GM12878 (cell line): ENCODE results near the gene PLCB4. TPM values are rescaled to one million over a fixed set of nuclear protein-coding genes. Genes with fewer than 3 reads are reported as not detected.

Experiments used
- ATAC-seq: fragments of 200-7000 bp; cut with Tn5 transposase; 3 replicates; pipeline ENCODE4 v1.9.1; 2020; ENCODE audit warnings: mild to moderate bottlenecking, moderate library complexity
- BruUV-seq: library from RNA; stranded (reverse); fragments of 400-500 nt; replicated peaks from 2 replicates; lab custom pipeline; 2021; lab: Mats Ljungman, UMichigan
- CTCF ChIA-PET: fragments of 300-600 bp; sonication (Branson Sonifier 250); formaldehyde crosslinking; extraction: SDS; loops from one replicate; lab custom pipeline; 2021; ENCODE audit warnings: inconsistent platforms; lab: Yijun Ruan, JAX
- POLR2A ChIA-PET: fragments of 350-600 bp; formaldehyde crosslinking; extraction: SDS; loops from one replicate; lab custom pipeline; 2021; ENCODE audit warnings: inconsistent platforms; lab: Charles Lee
- RAD21 ChIA-PET: fragments of 300-600 bp; sonication (Branson Sonifier 250); formaldehyde crosslinking; loops from one replicate; lab custom pipeline; 2023; ENCODE audit warnings: antibody characterized with exemption; ENCODE audit not compliant: unreplicated experiment; lab: Charles Lee
- SMC1A ChIA-PET: fragments of 300-600 bp; sonication (Branson Sonifier 250); formaldehyde crosslinking; loops from one replicate; lab custom pipeline; 2023; ENCODE audit not compliant: unreplicated experiment, uncharacterized antibody; lab: Charles Lee
- DNase-seq: peaks from one replicate; pipeline ENCODE4 v3.0.0-alpha.2; 2011; ENCODE audit warnings: low read depth, low spot score
- FAIRE-seq: peaks from 3 replicates; lab custom pipeline; 2011; peaks lifted over from hg19 to GRCh38; lab: Jason Lieb, UNC
- H2AFZ ChIP-seq: 2 replicates; pipeline ENCODE4 v1.6.0; 2011; ENCODE audit warnings: low read depth, low read length, control low read depth; ENCODE audit not compliant: control insufficient read depth
- H3K27ac ChIP-seq: 2 replicates; pipeline ENCODE4 v1.5.1; 2011; ENCODE audit warnings: control low read depth; ENCODE audit not compliant: control insufficient read depth, insufficient read depth
- H3K27me3 ChIP-seq, 2 experiments: replicated peaks in 1 of 2; 2 replicates each; pipeline versions ENCODE4 v1.6.0 to v1.6.1; 2011; ENCODE audit warnings: low read length in 1 of 2; ENCODE audit not compliant: control insufficient read depth in 2 of 2, insufficient read depth in 2 of 2
- H3K36me3 ChIP-seq, 2 experiments: 2 replicates each; pipeline ENCODE4 v1.5.1; 2011; ENCODE audit warnings: low read length in 1 of 2; ENCODE audit not compliant: control insufficient read depth in 2 of 2, insufficient read depth in 2 of 2
- H3K4me1 ChIP-seq: 2 replicates; pipeline ENCODE4 v1.6.1; 2011; ENCODE audit warnings: mild to moderate bottlenecking, low read length, moderate library complexity, mixed read lengths; ENCODE audit not compliant: control insufficient read depth, insufficient read depth
- H3K4me2 ChIP-seq: 2 replicates; pipeline ENCODE4 v1.6.0; 2011; ENCODE audit warnings: control low read depth; ENCODE audit not compliant: control insufficient read depth, insufficient read depth
- H3K4me3 ChIP-seq: fragments of 200-600 bp; sonication (generic); 2 replicates; pipeline ENCODE4 v1.5.1; 2016
- H3K79me2 ChIP-seq: 2 replicates; pipeline ENCODE4 v1.6.0; 2011; ENCODE audit warnings: low read length; ENCODE audit not compliant: control insufficient read depth, insufficient read depth
- H3K9ac ChIP-seq: 2 replicates; pipeline ENCODE4 v1.8.0; 2011; ENCODE audit warnings: low read length, control low read depth, mixed read lengths; ENCODE audit not compliant: control insufficient read depth, insufficient read depth
- H3K9me3 ChIP-seq: replicated peaks from 3 replicates; pipeline ENCODE4 v1.5.1; 2011; ENCODE audit warnings: mild to moderate bottlenecking, low read length; ENCODE audit not compliant: control insufficient read depth, insufficient read depth
- H4K20me1 ChIP-seq: 2 replicates; pipeline ENCODE4 v1.6.0; 2011; ENCODE audit not compliant: control insufficient read depth, insufficient read depth
- DPF2 ChIP-seq: fragments of 450-650 bp; IDR thresholded peaks from 2 replicates; pipeline ENCODE4 v1.6.1; 2017; ENCODE audit warnings: mild to moderate bottlenecking
- FOXK2 ChIP-seq: fragments of 450-650 bp; IDR thresholded peaks from 2 replicates; pipeline ENCODE4 v1.6.1; 2017; ENCODE audit warnings: mild to moderate bottlenecking, moderate library complexity
- FOXM1 ChIP-seq: IDR thresholded peaks from 2 replicates; pipeline ENCODE4 v1.6.1; 2012; ENCODE audit warnings: low read depth, mild to moderate bottlenecking, inconsistent platforms, low read length, moderate library complexity
- IKZF2 ChIP-seq, 2 experiments: fragments of 450-650 bp; IDR thresholded peaks; 2 replicates each; pipeline ENCODE4 v1.6.1; 2017; ENCODE audit warnings: mild to moderate bottlenecking in 2 of 2, moderate library complexity in 2 of 2
- SKIL ChIP-seq: fragments of 450-650 bp; IDR thresholded peaks from 2 replicates; pipeline ENCODE4 v1.6.1; 2017; ENCODE audit warnings: mild to moderate bottlenecking, low read depth, inconsistent platforms; ENCODE audit not compliant: poor library complexity, severe bottlenecking
- SMAD5 ChIP-seq: IDR thresholded peaks from 2 replicates; pipeline ENCODE4 v1.6.1; 2016; ENCODE audit warnings: antibody characterized with exemption, low read depth
- TCF7 ChIP-seq: IDR thresholded peaks from 2 replicates; pipeline ENCODE4 v1.6.1; 2014; ENCODE audit warnings: antibody characterized with exemption, borderline replicate concordance
- WGBS: methylation state at CpG from one replicate; pipeline ENCODE4 v1.1.6; 2016; ENCODE audit warnings: low lambda C conversion rate; ENCODE audit not compliant: insufficient replicate concordance, insufficient coverage; ENCODE audit errors: missing lambda C conversion rate; 5-methylcytosine and 5-hydroxymethylcytosine counted together
- in situ Hi-C: fragments of 300-500 bp; cut with MboI; formaldehyde crosslinking; loops from 9 replicates; pipeline ENCODE4 v1.14.3; 2018; ENCODE audit warnings: mixed read lengths
- intact Hi-C: fragments of 100-400 bp; cut with micrococcal nuclease; formaldehyde crosslinking; loops from one replicate; pipeline ENCODE4 v1.14.2; 2022; ENCODE audit not compliant: unreplicated experiment
- polyA plus RNA-seq, 11 experiments: library from polyadenylated mRNA; depleted of rRNA in 4 of 11; unstranded in 6 of 11; stranded (reverse) in 5 of 11; fragments of >200 nt; fragmentation: Nextera tagmentation in 4 of 11; fragmentation: Illumina TruSeq in 1 of 11; extraction: Ambion mirVana in 4 of 11; extraction: Trizol in 1 of 11; gene quantifications; 1 replicate in 1 of 11; 2 replicates in 10 of 11; pipeline versions ENCODE4 v1.2.1 to v1.2.3, GENCODE V29; 2011 to 2016; ENCODE audit warnings: inconsistent platforms in 2 of 11, missing spikeins in 2 of 11, low read depth in 1 of 11
- total RNA-seq, 4 experiments: library from RNA; depleted of rRNA in 3 of 4; stranded (reverse); fragments of >200 nt in 3 of 4; fragmentation: Illumina TruSeq in 1 of 4; extraction: Trizol in 1 of 4; gene quantifications; 2 replicates each; pipeline versions ENCODE4 v1.2.1 to v1.2.3, GENCODE V29; 2013 to 2021
- TF ChIP-seq, protein P1 (sequence below): fragments of 450-650 bp; IDR thresholded peaks from 2 replicates; pipeline ENCODE4 v1.6.1; 2018; ENCODE audit warnings: borderline replicate concordance, mild to moderate bottlenecking; ENCODE audit not compliant: partially characterized antibody

PLCB4 gene
- total and polyA plus RNA-seq, 10 of the 15 experiments (the other 5 are each of a cell fraction or from before 2014, with no cell fraction given) = not detected

GRCh38 chr20:9293145-9293544 lies 224.3 kb downstream of the PLCB4 start:
- Histone ChIP-seq H2AFZ (no peak overlapping the region), H4K20me1 (no peaks in the 10 kb centered on the region), H3K9ac (no peak overlapping the region), H3K79me2 (no peaks in the 10 kb centered on the region), H3K36me3 (no peaks in the 10 kb centered on the region), H3K27ac (no peak overlapping the region), H3K4me1 (no peaks in the 10 kb centered on the region), H3K4me2 (no peak overlapping the region), H3K9me3 (no peaks in the 10 kb centered on the region), H3K4me3 (no peak overlapping the region), H3K27me3 (no peaks in the 10 kb centered on the region)
- in situ Hi-C loops (no loop called here), intact Hi-C loops (no loop called here)
- ChIA-PET CTCF (no interaction called here), POLR2A (no interaction called here), SMC1A (no interaction called here), RAD21 (no interaction called here)
- TF ChIP-seq DPF2 (no peak), FOXK2 (0 out of 2 replicates have a peak, but pooled peaks have one; percentile 24)
- TF ChIP-seq, protein P1, sequence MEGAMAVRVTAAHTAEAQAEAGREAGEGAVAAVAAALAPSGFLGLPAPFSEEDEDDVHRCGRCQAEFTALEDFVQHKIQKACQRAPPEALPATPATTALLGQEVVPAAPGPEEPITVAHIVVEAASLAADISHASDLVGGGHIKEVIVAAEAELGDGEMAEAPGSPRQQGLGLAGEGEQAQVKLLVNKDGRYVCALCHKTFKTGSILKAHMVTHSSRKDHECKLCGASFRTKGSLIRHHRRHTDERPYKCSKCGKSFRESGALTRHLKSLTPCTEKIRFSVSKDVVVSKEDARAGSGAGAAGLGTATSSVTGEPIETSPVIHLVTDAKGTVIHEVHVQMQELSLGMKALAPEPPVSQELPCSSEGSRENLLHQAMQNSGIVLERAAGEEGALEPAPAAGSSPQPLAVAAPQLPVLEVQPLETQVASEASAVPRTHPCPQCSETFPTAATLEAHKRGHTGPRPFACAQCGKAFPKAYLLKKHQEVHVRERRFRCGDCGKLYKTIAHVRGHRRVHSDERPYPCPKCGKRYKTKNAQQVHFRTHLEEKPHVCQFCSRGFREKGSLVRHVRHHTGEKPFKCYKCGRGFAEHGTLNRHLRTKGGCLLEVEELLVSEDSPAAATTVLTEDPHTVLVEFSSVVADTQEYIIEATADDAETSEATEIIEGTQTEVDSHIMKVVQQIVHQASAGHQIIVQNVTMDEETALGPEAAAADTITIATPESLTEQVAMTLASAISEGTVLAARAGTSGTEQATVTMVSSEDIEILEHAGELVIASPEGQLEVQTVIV = peak; percentile 24
- FAIRE-seq = no peak
- ATAC-seq = no peak
- no peak for DNase-seq
- WGBS = 22% methylated on average over 2 of the region's 2 CpGs
- BruUV-seq = no TSS peak

DNA sequence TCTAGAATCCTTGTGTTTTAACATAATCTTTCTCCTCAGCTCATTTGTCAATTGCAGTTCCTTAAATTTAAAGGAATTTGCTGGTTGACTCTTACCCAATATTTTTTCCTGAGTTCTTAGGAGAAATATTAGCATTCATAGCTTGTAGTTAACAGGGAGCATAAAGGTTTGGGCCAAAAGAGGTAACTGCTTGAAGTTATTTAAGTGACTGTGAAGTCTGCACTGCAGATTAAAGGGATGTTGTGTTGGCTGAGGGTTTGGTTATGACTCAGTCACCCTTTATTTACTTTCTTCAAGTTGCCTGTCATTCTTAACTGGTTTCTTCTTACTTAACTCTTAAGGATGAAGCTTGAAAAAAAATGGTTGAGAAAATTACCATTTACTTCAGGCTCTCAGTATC lies 225.2 kb downstream of the PLCB4 start:
- Histone ChIP-seq H3K79me2 (no peaks in the 10 kb centered on the region), H3K9me3 (no peaks in the 10 kb centered on the region), H2AFZ (no peak overlapping the region), H3K36me3 (no peaks in the 10 kb centered on the region), H3K4me2 (no peak overlapping the region), H3K4me1 (no peaks in the 10 kb centered on the region), H3K9ac (no peak overlapping the region), H3K27me3 (no peaks in the 10 kb centered on the region), H3K4me3 (no peak overlapping the region), H3K27ac (no peak overlapping the region), H4K20me1 (no peaks in the 10 kb centered on the region)
- ChIA-PET SMC1A (interaction anchor here (1.0 kb wide), 1 partner anchor 36 kb away, joined by 3 read pairs; no protein-coding TSS in a partner anchor), POLR2A (no interaction called here), CTCF (no interaction called here), RAD21 (no interaction called here)
- DNase-seq (no peak), FAIRE-seq (no peak), ATAC-seq (no peak)
- BruUV-seq = no TSS peak
- intact Hi-C loops (no loop called here), in situ Hi-C loops (no loop called here)
- no peak for TF ChIP-seq SKIL
- no peak for TF ChIP-seq IKZF2 (IDR thresholded peaks at IDR 0.05)
- no peak for TF ChIP-seq SMAD5
- peak; percentile 23; the same call in 1 of the 2 replicates for TF ChIP-seq TCF7
- TF ChIP-seq FOXM1 = no peak
